Measurements from ENCODE around the gene AGO1. TPM values are rescaled to one million over a fixed set of nuclear protein-coding genes. Genes with fewer than 3 reads are reported as not detected.

The AGO1 gene
- total and polyA plus RNA-seq, 10 donors: 2.3 to 38.2 (median 31.0) TPM

DNA sequence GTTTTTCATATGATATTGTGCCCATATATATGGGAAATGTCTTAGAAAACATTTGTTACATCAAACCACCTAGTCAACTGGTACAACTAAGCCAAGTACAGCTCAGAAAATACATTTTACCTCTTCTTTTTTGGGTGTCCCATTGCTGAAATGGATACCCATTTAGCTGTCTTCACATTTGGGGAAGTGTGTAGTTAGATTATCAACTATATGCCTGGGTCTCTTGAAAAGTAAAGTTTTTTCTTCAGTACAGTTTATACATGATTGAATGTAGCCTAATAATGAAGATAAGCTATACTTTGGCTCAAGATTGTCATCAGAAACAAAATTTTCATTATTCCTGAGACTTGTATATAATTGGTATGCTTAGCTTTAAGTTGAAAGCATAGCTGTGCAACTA is 49.9 kb downstream of the AGO1 start:
- Histone ChIP-seq H3K4me1 (peaks cover 16 to 79% (median 53%) of the 10 kb centered on the region in 6 donors), H3K27ac (no peak overlapping the region), H3K36me3 (no peaks in the 10 kb centered on the region), H3K4me3 (no peak overlapping the region), H3K27me3 (replicated peaks in 1 of 7) (no peaks in the 10 kb centered on the region), H3K9me3 (peaks cover 0 to 4% (median 0%) of the 10 kb centered on the region in 8 donors)
- no peak for DNase-seq
- intact Hi-C loops (cut with DNase I; ENCODE audit: low total_unique reads): loop anchor here (10.0 kb wide), 1 partner anchor 48 kb away; the partner anchor contains the start of gene AGO1
- TF ChIP-seq, protein P1, sequence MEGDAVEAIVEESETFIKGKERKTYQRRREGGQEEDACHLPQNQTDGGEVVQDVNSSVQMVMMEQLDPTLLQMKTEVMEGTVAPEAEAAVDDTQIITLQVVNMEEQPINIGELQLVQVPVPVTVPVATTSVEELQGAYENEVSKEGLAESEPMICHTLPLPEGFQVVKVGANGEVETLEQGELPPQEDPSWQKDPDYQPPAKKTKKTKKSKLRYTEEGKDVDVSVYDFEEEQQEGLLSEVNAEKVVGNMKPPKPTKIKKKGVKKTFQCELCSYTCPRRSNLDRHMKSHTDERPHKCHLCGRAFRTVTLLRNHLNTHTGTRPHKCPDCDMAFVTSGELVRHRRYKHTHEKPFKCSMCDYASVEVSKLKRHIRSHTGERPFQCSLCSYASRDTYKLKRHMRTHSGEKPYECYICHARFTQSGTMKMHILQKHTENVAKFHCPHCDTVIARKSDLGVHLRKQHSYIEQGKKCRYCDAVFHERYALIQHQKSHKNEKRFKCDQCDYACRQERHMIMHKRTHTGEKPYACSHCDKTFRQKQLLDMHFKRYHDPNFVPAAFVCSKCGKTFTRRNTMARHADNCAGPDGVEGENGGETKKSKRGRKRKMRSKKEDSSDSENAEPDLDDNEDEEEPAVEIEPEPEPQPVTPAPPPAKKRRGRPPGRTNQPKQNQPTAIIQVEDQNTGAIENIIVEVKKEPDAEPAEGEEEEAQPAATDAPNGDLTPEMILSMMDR (IDR thresholded peaks at IDR 0.05 in 8 of 11, conservative IDR thresholded peaks at IDR 0.05 in 3 of 11): no peak
- no peak for TF ChIP-seq POLR2AphosphoS5 (IDR thresholded peaks at IDR 0.05)
- no peak for TF ChIP-seq POLR2A (IDR thresholded peaks at IDR 0.05)

DNA sequence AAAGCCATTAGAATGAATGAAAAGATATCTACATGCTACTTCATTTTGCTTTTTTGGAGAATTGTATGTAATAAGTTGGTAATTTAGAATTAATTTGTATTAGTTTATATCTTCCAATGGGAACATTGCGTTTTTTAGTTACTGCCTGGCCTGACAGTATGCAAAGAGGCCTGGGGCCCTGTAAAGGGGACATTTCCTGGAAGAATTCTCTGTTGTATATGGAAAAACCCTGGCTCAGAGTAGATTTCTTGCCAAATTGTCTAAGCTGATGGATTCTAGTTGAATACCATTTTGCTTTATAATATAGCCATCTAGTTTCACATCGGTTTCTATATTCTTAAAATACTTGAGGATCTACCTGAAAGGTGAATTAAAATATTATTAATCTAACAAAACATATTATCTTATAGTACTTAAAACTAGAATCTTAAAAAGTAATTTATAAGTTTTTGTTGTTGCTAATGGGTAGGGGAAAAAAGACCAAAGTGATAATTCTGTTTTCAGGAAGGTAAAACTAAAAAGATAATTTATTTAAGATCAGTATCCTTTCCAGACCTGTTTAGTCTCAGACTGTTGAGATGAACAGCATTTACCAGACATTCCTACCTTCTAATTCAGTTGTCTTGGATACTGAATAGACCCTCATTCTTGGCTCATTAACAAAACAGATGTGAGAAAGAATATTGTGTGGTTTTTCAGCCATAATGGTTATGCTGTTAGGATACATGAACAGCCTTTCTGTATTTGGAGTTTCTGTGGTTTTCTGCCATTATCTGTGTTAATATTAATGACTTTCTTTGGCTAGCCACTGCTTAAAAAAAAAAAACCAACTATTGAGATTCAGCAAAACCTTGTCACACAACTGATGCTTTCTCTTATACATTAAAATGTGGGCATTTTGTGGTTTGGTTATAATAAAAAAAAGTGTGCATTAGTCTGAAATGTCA is 52.7 kb downstream of the AGO1 start:
- no peak for TF ChIP-seq POLR2A (IDR thresholded peaks at IDR 0.05)
- TF ChIP-seq, protein P1 (IDR thresholded peaks at IDR 0.05 in 8 of 11, conservative IDR thresholded peaks at IDR 0.05 in 3 of 11): no peak
- no peak for TF ChIP-seq POLR2AphosphoS5 (IDR thresholded peaks at IDR 0.05)
- Histone ChIP-seq H3K27me3 (replicated peaks in 1 of 7) (no peaks in the 10 kb centered on the region), H3K36me3 (peaks cover 0 to 3% (median 0%) of the 10 kb centered on the region in 6 donors), H3K4me1 (peaks cover 16 to 84% (median 49%) of the 10 kb centered on the region in 6 donors), H3K4me3 (no peak overlapping the region), H3K9me3 (peaks cover 0 to 4% (median 0%) of the 10 kb centered on the region in 8 donors), H3K27ac (no peak overlapping the region)
- 54 to 73% (median 71%) methylated on average over 2 of the region's 2 CpGs for WGBS, 5 donors
- DNase-seq: no peak
- intact Hi-C loops (cut with DNase I; ENCODE audit: low total_unique reads): loop anchor here (10.0 kb wide), 1 partner anchor 51 kb away; the partner anchor contains the start of gene AGO1

DNA sequence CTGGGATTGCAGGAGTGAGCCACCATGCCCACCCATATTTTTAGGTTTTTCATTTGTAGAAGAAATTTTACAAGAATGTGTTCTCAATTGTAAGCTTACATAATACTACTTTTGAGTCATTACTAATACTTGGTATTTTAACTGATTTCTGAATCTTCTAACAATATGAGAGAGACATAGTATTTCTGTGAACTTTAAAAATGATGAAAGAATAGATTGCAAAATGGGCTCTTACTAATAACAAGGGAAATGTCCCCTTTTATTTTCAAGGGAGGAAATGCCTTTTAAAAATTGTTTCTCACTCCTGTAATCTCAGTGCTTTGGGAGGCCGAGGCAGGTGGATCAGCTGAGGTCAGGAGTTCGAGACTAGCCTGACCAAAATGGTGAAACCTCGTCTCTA is 53.8 kb downstream of the AGO1 start:
- H3K4me3 ChIP-seq: no peak overlapping the region
- 69 to 88% (median 82%) methylated on average over 3 of the region's 3 CpGs for WGBS, 5 donors
- H3K9me3 ChIP-seq: peaks cover 0 to 4% (median 0%) of the 10 kb centered on the region in 8 donors
- no peaks in the 10 kb centered on the region for H3K27me3 ChIP-seq (replicated peaks in 1 of 7)
- peaks cover 0 to 5% (median 0%) of the 10 kb centered on the region in 6 donors for H3K36me3 ChIP-seq
- TF ChIP-seq, protein P1 (IDR thresholded peaks at IDR 0.05 in 8 of 11, conservative IDR thresholded peaks at IDR 0.05 in 3 of 11): no peak
- TF ChIP-seq POLR2AphosphoS5 (IDR thresholded peaks at IDR 0.05) (no peak), POLR2A (IDR thresholded peaks at IDR 0.05) (no peak)
- peak overlapping the region in 2 of 8 donors; percentile 3 to 15 for H3K27ac ChIP-seq
- DNase-seq: no peak
- intact Hi-C loops (cut with DNase I; ENCODE audit: low total_unique reads): loop anchor here (10.0 kb wide), 1 partner anchor 52 kb away; the partner anchor contains the start of gene AGO1
- peaks cover 15 to 89% (median 52%) of the 10 kb centered on the region in 6 donors for H3K4me1 ChIP-seq

DNA sequence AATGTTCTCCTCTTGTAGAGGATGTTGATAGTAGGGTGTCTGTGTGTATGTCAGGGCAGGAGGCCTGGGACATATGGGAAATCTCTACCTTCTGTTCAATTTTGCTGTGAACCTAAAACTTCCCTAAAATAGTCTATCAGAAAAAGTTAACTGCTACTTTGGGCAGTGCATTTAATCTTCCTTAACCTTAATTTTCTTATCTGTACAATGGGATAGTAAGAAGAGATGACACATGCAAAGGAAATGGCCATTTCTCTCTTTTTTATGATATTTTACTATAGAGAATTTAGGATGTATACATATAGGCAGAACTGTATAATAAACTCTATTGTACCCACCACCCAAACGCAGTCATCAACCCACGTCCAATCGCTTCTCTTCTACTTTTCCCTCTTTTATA is 56.5 kb downstream of the AGO1 start:
- WGBS, 5 donors: 95 to 98% (median 96%) methylated on average over 3 of the region's 3 CpGs

More for the DNA sequence above, 56.5 kb downstream of the AGO1 start:
- Histone ChIP-seq H3K36me3 (peaks cover 0 to 5% (median 0%) of the 10 kb centered on the region in 6 donors), H3K27me3 (replicated peaks in 1 of 7) (no peaks in the 10 kb centered on the region), H3K27ac (no peak overlapping the region), H3K4me1 (peaks cover 6 to 89% (median 40%) of the 10 kb centered on the region in 6 donors), H3K4me3 (no peak overlapping the region), H3K9me3 (peaks cover 0 to 4% (median 0%) of the 10 kb centered on the region in 8 donors)
- intact Hi-C loops (cut with DNase I; ENCODE audit: low total_unique reads): loop anchor here (10.0 kb wide), 1 partner anchor 55 kb away; the partner anchor contains the start of gene AGO1
- TF ChIP-seq POLR2A (IDR thresholded peaks at IDR 0.05) (no peak), POLR2AphosphoS5 (IDR thresholded peaks at IDR 0.05) (no peak)
- TF ChIP-seq, protein P1 (IDR thresholded peaks at IDR 0.05 in 8 of 11, conservative IDR thresholded peaks at IDR 0.05 in 3 of 11): no peak
- DNase-seq: no peak
